ENCODE results near the gene NALCN.

Gene NALCN

GRCh38 chr13:101230271-101230890, 185.9 kb downstream of the NALCN start:
- peak; percentile 14 for DNase-seq
- no peak overlapping the region for H3K4me2 ChIP-seq (ENCODE audit: low read length)
- no peak overlapping the region for H2BK120ac ChIP-seq (ENCODE audit: low read depth, low read length)
- no peaks in the 10 kb centered on the region for H3K79me1 ChIP-seq (ENCODE audit: low read length)
- no peak overlapping the region for H2AK5ac ChIP-seq (ENCODE audit: low read length)
- H3K4me1 ChIP-seq (ENCODE audit: control insufficient read depth, low read depth, low read length) = no peaks in the 10 kb centered on the region
- no peaks in the 10 kb centered on the region for H3K36me3 ChIP-seq (ENCODE audit: control insufficient read depth, insufficient read depth, low read length)
- no peak overlapping the region for H3K4me3 ChIP-seq (ENCODE audit: low read length)
- no peak overlapping the region for H2BK15ac ChIP-seq (replicated peaks; ENCODE audit: low read depth)
- no peak overlapping the region for H3K18ac ChIP-seq (ENCODE audit: low read length)
- H3K27ac ChIP-seq (ENCODE audit: low read depth, low read length) = no peak overlapping the region
- no peak overlapping the region for H3K4ac ChIP-seq (ENCODE audit: low read depth, low read length)
- no peaks in the 10 kb centered on the region for H3K27me3 ChIP-seq (ENCODE audit: insufficient read depth, low read length, poor library complexity)
- H2BK5ac ChIP-seq (ENCODE audit: low read length) = no peak overlapping the region
- no CpG with 5 or more reads among the region's 6 CpGs for WGBS (ENCODE audit: extremely low coverage, insufficient coverage, low lambda C conversion rate)
- H3K56ac ChIP-seq (ENCODE audit: low read length) = no peak overlapping the region
- H3K9ac ChIP-seq (ENCODE audit: low read length) = no peak overlapping the region
- no peaks in the 10 kb centered on the region for H3K79me2 ChIP-seq (ENCODE audit: control insufficient read depth, insufficient read depth, low read length)
- H4K5ac ChIP-seq (ENCODE audit: low read length) = no peak overlapping the region
- H4K8ac ChIP-seq (ENCODE audit: low read depth, low read length) = no peak overlapping the region
- no peak overlapping the region for H3K23ac ChIP-seq (ENCODE audit: low read length)

- Histone ChIP-seq H2BK15ac (replicated peaks; ENCODE audit: low read depth) (no peak overlapping the region), H3K23ac (ENCODE audit: low read length) (no peak overlapping the region), H3K27ac (ENCODE audit: low read depth, low read length) (no peak overlapping the region), H3K79me1 (ENCODE audit: low read length) (no peaks in the 10 kb centered on the region), H2BK5ac (ENCODE audit: low read length) (no peak overlapping the region), H3K79me2 (ENCODE audit: control insufficient read depth, insufficient read depth, low read length) (no peaks in the 10 kb centered on the region), H3K4me1 (ENCODE audit: control insufficient read depth, low read depth, low read length) (no peaks in the 10 kb centered on the region), H3K9ac (ENCODE audit: low read length) (no peak overlapping the region), H3K36me3 (ENCODE audit: control insufficient read depth, insufficient read depth, low read length) (no peaks in the 10 kb centered on the region), H2AK5ac (ENCODE audit: low read length) (no peak overlapping the region), H3K4ac (ENCODE audit: low read depth, low read length) (no peak overlapping the region), H2BK120ac (ENCODE audit: low read depth, low read length) (no peak overlapping the region), H3K18ac (ENCODE audit: low read length) (no peak overlapping the region), H3K27me3 (ENCODE audit: insufficient read depth, low read length, poor library complexity) (no peaks in the 10 kb centered on the region), H3K4me3 (ENCODE audit: low read length) (no peak overlapping the region), H3K56ac (ENCODE audit: low read length) (no peak overlapping the region), H3K4me2 (ENCODE audit: low read length) (no peak overlapping the region), H4K5ac (ENCODE audit: low read length) (no peak overlapping the region), H4K8ac (ENCODE audit: low read depth, low read length) (no peak overlapping the region)
- WGBS (ENCODE audit: extremely low coverage, insufficient coverage, low lambda C conversion rate) = no CpG with 5 or more reads among the region's 2 CpGs
- DNase-seq = no peak
Observed at GRCh38 chr13:101219609-101220265, 196.6 kb downstream of the NALCN start.

GRCh38 chr13:101218484-101218883, 197.8 kb downstream of the NALCN start:
- Histone ChIP-seq H3K4me3 (ENCODE audit: low read length) (no peak overlapping the region), H4K8ac (ENCODE audit: low read depth, low read length) (no peak overlapping the region)
- no CpG with 5 or more reads among the region's 2 CpGs for WGBS (ENCODE audit: extremely low coverage, insufficient coverage, low lambda C conversion rate)

DNA sequence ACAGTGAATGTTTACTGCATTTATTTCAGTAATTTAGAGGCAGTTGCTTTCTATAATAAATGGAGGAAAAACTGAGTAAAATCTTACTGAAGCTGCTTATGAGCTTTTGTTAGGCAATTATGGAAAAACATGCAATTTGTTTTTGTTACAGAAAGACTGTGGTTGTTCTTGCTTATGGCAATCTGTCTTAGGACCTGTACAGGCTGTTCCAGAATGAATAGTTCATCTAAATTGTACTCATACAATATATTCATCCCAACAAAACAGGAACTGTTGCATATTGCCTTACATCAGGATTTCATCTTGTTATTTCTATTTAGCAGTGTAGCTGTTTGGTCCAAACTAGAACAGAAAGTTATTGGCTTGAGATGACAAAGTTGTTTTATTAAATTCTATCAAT, 199.2 kb downstream of the NALCN start:
- H3K4me2 ChIP-seq (ENCODE audit: low read length) = no peak overlapping the region
- no peaks in the 10 kb centered on the region for H3K36me3 ChIP-seq (ENCODE audit: control insufficient read depth, insufficient read depth, low read length)
- H2BK5ac ChIP-seq (ENCODE audit: low read length) = no peak overlapping the region
- H3K79me2 ChIP-seq (ENCODE audit: control insufficient read depth, insufficient read depth, low read length) = no peaks in the 10 kb centered on the region
- H3K27me3 ChIP-seq (ENCODE audit: insufficient read depth, low read length, poor library complexity) = no peaks in the 10 kb centered on the region
- no peak overlapping the region for H3K27ac ChIP-seq (ENCODE audit: low read depth, low read length)
- H3K79me1 ChIP-seq (ENCODE audit: low read length) = no peaks in the 10 kb centered on the region
- no peak overlapping the region for H4K5ac ChIP-seq (ENCODE audit: low read length)
- H3K4ac ChIP-seq (ENCODE audit: low read depth, low read length) = no peak overlapping the region
- H3K9ac ChIP-seq (ENCODE audit: low read length) = no peak overlapping the region
- no peak overlapping the region for H2AK5ac ChIP-seq (ENCODE audit: low read length)
- H3K18ac ChIP-seq (ENCODE audit: low read length) = no peak overlapping the region
- H2BK15ac ChIP-seq (replicated peaks; ENCODE audit: low read depth) = no peak overlapping the region
- no peak overlapping the region for H3K23ac ChIP-seq (ENCODE audit: low read length)
- no peaks in the 10 kb centered on the region for H3K4me1 ChIP-seq (ENCODE audit: control insufficient read depth, low read depth, low read length)
- H2BK120ac ChIP-seq (ENCODE audit: low read depth, low read length) = no peak overlapping the region
- H3K56ac ChIP-seq (ENCODE audit: low read length) = no peak overlapping the region
- H4K8ac ChIP-seq (ENCODE audit: low read depth, low read length) = no peak overlapping the region
- no peak overlapping the region for H3K4me3 ChIP-seq (ENCODE audit: low read length)
- DNase-seq = no peak

More at GRCh38 chr13:101218484-101218883, 197.8 kb downstream of the NALCN start:
- H2AK5ac ChIP-seq (ENCODE audit: low read length) = no peak overlapping the region
- H2BK15ac ChIP-seq (replicated peaks; ENCODE audit: low read depth) = no peak overlapping the region
- no peak overlapping the region for H3K56ac ChIP-seq (ENCODE audit: low read length)
- H2BK5ac ChIP-seq (ENCODE audit: low read length) = no peak overlapping the region
- no peak overlapping the region for H3K23ac ChIP-seq (ENCODE audit: low read length)
- no peaks in the 10 kb centered on the region for H3K79me2 ChIP-seq (ENCODE audit: control insufficient read depth, insufficient read depth, low read length)
- no peak overlapping the region for H3K18ac ChIP-seq (ENCODE audit: low read length)
- H2BK120ac ChIP-seq (ENCODE audit: low read depth, low read length) = no peak overlapping the region
- no peak overlapping the region for H3K27ac ChIP-seq (ENCODE audit: low read depth, low read length)
- H3K4me1 ChIP-seq (ENCODE audit: control insufficient read depth, low read depth, low read length) = no peaks in the 10 kb centered on the region
- no peak overlapping the region for H3K4ac ChIP-seq (ENCODE audit: low read depth, low read length)
- H3K36me3 ChIP-seq (ENCODE audit: control insufficient read depth, insufficient read depth, low read length) = no peaks in the 10 kb centered on the region
- H3K79me1 ChIP-seq (ENCODE audit: low read length) = no peaks in the 10 kb centered on the region
- DNase-seq = no peak
- no peak overlapping the region for H4K5ac ChIP-seq (ENCODE audit: low read length)
- no peak overlapping the region for H3K9ac ChIP-seq (ENCODE audit: low read length)
- no peak overlapping the region for H3K4me2 ChIP-seq (ENCODE audit: low read length)
- H3K27me3 ChIP-seq (ENCODE audit: insufficient read depth, low read length, poor library complexity) = no peaks in the 10 kb centered on the region

GRCh38 chr13:101211261-101211660, 205.0 kb downstream of the NALCN start:
- DNase-seq = no peak
- H3K4me3 ChIP-seq (ENCODE audit: low read length) = no peak overlapping the region
- no peak overlapping the region for H3K4ac ChIP-seq (ENCODE audit: low read depth, low read length)
- H3K23ac ChIP-seq (ENCODE audit: low read length) = no peak overlapping the region
- H3K9ac ChIP-seq (ENCODE audit: low read length) = no peak overlapping the region
- H2BK15ac ChIP-seq (replicated peaks; ENCODE audit: low read depth) = no peak overlapping the region
- no peak overlapping the region for H3K18ac ChIP-seq (ENCODE audit: low read length)
- H2AK5ac ChIP-seq (ENCODE audit: low read length) = no peak overlapping the region
- no peaks in the 10 kb centered on the region for H3K79me2 ChIP-seq (ENCODE audit: control insufficient read depth, insufficient read depth, low read length)
- H3K36me3 ChIP-seq (ENCODE audit: control insufficient read depth, insufficient read depth, low read length) = no peaks in the 10 kb centered on the region
- H3K27ac ChIP-seq (ENCODE audit: low read depth, low read length) = no peak overlapping the region
- H3K4me1 ChIP-seq (ENCODE audit: control insufficient read depth, low read depth, low read length) = no peaks in the 10 kb centered on the region
- no peak overlapping the region for H2BK5ac ChIP-seq (ENCODE audit: low read length)
- no peaks in the 10 kb centered on the region for H3K27me3 ChIP-seq (ENCODE audit: insufficient read depth, low read length, poor library complexity)
- no peak overlapping the region for H4K5ac ChIP-seq (ENCODE audit: low read length)
- no peak overlapping the region for H2BK120ac ChIP-seq (ENCODE audit: low read depth, low read length)
- no peak overlapping the region for H4K8ac ChIP-seq (ENCODE audit: low read depth, low read length)
- no peak overlapping the region for H3K56ac ChIP-seq (ENCODE audit: low read length)
- no peak overlapping the region for H3K4me2 ChIP-seq (ENCODE audit: low read length)
- no peaks in the 10 kb centered on the region for H3K79me1 ChIP-seq (ENCODE audit: low read length)

GRCh38 chr13:101210774-101211173, 205.5 kb downstream of the NALCN start:
- Histone ChIP-seq H3K4me2 (ENCODE audit: low read length) (no peak overlapping the region), H2BK15ac (replicated peaks; ENCODE audit: low read depth) (no peak overlapping the region), H3K9ac (ENCODE audit: low read length) (no peak overlapping the region), H3K4me1 (ENCODE audit: control insufficient read depth, low read depth, low read length) (no peaks in the 10 kb centered on the region), H4K8ac (ENCODE audit: low read depth, low read length) (no peak overlapping the region), H3K36me3 (ENCODE audit: control insufficient read depth, insufficient read depth, low read length) (no peaks in the 10 kb centered on the region), H3K79me2 (ENCODE audit: control insufficient read depth, insufficient read depth, low read length) (no peaks in the 10 kb centered on the region), H3K18ac (ENCODE audit: low read length) (no peak overlapping the region), H3K4me3 (ENCODE audit: low read length) (no peak overlapping the region), H2AK5ac (ENCODE audit: low read length) (no peak overlapping the region), H4K5ac (ENCODE audit: low read length) (no peak overlapping the region), H2BK120ac (ENCODE audit: low read depth, low read length) (no peak overlapping the region), H3K79me1 (ENCODE audit: low read length) (no peaks in the 10 kb centered on the region), H3K23ac (ENCODE audit: low read length) (no peak overlapping the region), H2BK5ac (ENCODE audit: low read length) (no peak overlapping the region), H3K4ac (ENCODE audit: low read depth, low read length) (no peak overlapping the region), H3K27ac (ENCODE audit: low read depth, low read length) (no peak overlapping the region), H3K56ac (ENCODE audit: low read length) (no peak overlapping the region), H3K27me3 (ENCODE audit: insufficient read depth, low read length, poor library complexity) (no peaks in the 10 kb centered on the region)
- WGBS (ENCODE audit: extremely low coverage, insufficient coverage, low lambda C conversion rate) = no CpG with 5 or more reads among the region's 3 CpGs
- no peak for DNase-seq
